Caco-2 (cell line): ENCODE data around the gene AAGAB. TPM values are rescaled to one million over a fixed set of nuclear protein-coding genes. Genes with fewer than 3 reads are reported as not detected.
A peak's percentile ranks its signal among the peaks of the same experiment; 100 is the strongest.

Experiments used
- BruUV-seq: library from RNA; stranded (reverse); fragments of 400-500 nt; replicated peaks from 2 replicates; lab custom pipeline; 2021; lab: Mats Ljungman, UMichigan
- CTCF ChIA-PET: fragments of 300-600 bp; sonication (Branson Sonifier 250); formaldehyde crosslinking; loops from one replicate; lab custom pipeline; 2022; ENCODE audit warnings: antibody characterized with exemption; lab: Charles Lee
- POLR2A ChIA-PET: fragments of 300-600 bp; sonication (Branson Sonifier 250); formaldehyde crosslinking; loops from one replicate; lab custom pipeline; 2022; ENCODE audit warnings: antibody characterized with exemption; lab: Charles Lee
- DNase-seq, 2 experiments: peaks; one replicate each; pipeline versions ENCODE4 v3.0.0 to v3.0.0-alpha.2; 2020 to 2022
- H3K27me3 ChIP-seq: replicated peaks from 2 replicates; pipeline ENCODE4 v1.6.0; 2011; ENCODE audit warnings: low read length; ENCODE audit not compliant: control insufficient read depth, insufficient read depth
- H3K36me3 ChIP-seq: 2 replicates; pipeline ENCODE4 v1.5.1; 2011; ENCODE audit warnings: low read length; ENCODE audit not compliant: control insufficient read depth, insufficient read depth
- H3K4me1 ChIP-seq: fragments of 250-450 bp; sonication (Bioruptor Pico); 2 replicates; pipeline ENCODE4 v1.5.1; 2020; ENCODE audit warnings: mild to moderate bottlenecking
- H3K4me3 ChIP-seq: 2 replicates; pipeline ENCODE4 v1.5.1; 2011; ENCODE audit warnings: low read depth, mild to moderate bottlenecking, control low read depth, low read length
- H3K9me3 ChIP-seq: fragments of 250-450 bp; sonication (Bioruptor Pico); 2 replicates; pipeline ENCODE4 v1.5.1; 2020; ENCODE audit warnings: mild to moderate bottlenecking, moderate library complexity
- H3K27ac Mint-ChIP-seq: one replicate; pipeline ENCODE4 v1.8.0; 2022; ENCODE audit warnings: mixed read lengths; ENCODE audit not compliant: unreplicated experiment
- H3K27me3 Mint-ChIP-seq: one replicate; pipeline ENCODE4 v1.8.0; 2022; ENCODE audit warnings: mixed read lengths; ENCODE audit not compliant: insufficient read depth, unreplicated experiment
- H3K36me3 Mint-ChIP-seq: one replicate; pipeline ENCODE4 v1.8.0; 2022; ENCODE audit warnings: mild to moderate bottlenecking, mixed read lengths; ENCODE audit not compliant: insufficient read depth, unreplicated experiment
- H3K4me1 Mint-ChIP-seq: one replicate; pipeline ENCODE4 v1.8.0; 2022; ENCODE audit warnings: low read depth, mixed read lengths; ENCODE audit not compliant: unreplicated experiment
- H3K4me3 Mint-ChIP-seq: one replicate; pipeline ENCODE4 v1.8.0; 2022; ENCODE audit warnings: mild to moderate bottlenecking, moderate library complexity, mixed read lengths; ENCODE audit not compliant: unreplicated experiment
- H3K9me3 Mint-ChIP-seq: one replicate; pipeline ENCODE4 v1.8.0; 2022; ENCODE audit warnings: mixed read lengths; ENCODE audit not compliant: unreplicated experiment
- intact Hi-C: fragments of 100-400 bp; cut with micrococcal nuclease; formaldehyde crosslinking; loops from one replicate; pipeline ENCODE4 v1.10.0; 2022; ENCODE audit not compliant: unreplicated experiment
- total RNA-seq: library from RNA; stranded (reverse); gene quantifications from 2 replicates; pipeline ENCODE4 v1.2.3, GENCODE V29; 2022
- TF ChIP-seq, protein P1 (sequence below), 2 experiments: fragments of 200-600 bp in 1 of 2; IDR thresholded peaks; 1 replicate in 1 of 2; 2 replicates in 1 of 2; pipeline versions ENCODE4 v1.5.1 to v1.8.0; 2011 to 2022; ENCODE audit warnings: antibody characterized with exemption in 1 of 2, control low read depth in 1 of 2, inconsistent platforms in 1 of 2, low read depth in 1 of 2, low read length in 1 of 2, mild to moderate bottlenecking in 1 of 2, moderate library complexity in 1 of 2; ENCODE audit not compliant: insufficient read depth in 1 of 2, severe bottlenecking in 1 of 2, unreplicated experiment in 1 of 2

Gene AAGAB
- total RNA-seq, 1 experiment from 2014 or later: 64.6 TPM

DNA sequence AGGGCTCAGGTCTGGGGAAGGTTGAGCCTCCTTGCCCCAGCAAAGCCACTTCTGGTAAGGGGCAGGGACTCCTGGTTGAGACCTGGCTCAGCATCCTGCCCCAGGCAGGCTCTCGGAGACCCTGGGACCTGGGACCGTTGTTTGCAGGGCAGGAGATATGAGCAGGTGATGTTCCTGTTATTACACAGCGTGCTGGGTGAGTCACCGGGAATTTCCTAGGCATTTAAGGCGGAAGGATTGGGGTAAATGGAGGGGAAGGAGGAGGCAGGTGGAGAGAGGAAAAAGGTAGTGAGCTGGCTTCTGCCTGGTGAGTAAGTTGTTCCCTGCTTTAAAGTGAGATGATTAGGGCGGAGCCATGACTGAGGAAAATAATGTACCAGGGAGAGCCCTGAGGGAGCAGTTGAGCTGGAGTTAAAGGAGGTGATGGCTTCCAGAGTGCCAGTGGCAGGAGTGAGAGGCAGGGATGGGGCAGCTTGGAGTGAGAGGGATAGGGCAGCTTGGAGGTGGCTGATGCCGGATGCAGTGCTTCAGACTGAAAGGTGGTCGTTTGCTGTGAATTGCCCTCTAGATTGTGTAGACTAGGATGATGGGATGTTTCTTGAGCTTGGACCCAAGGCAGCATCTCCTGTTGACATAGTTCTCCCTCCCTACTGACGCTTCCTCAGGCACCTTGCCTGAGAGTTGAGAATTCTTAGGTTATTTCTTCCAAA lies 79.4 kb downstream of the AAGAB start:
- Mint-ChIP-seq H3K4me1 (peaks cover 50% of the 10 kb centered on the region), H3K4me3 (no peak overlapping the region), H3K27me3 (no peaks in the 10 kb centered on the region), H3K9me3 (no peaks in the 10 kb centered on the region), H3K36me3 (peaks cover 56% of the 10 kb centered on the region), H3K27ac (peak overlapping the region; percentile 25)
- TF ChIP-seq, protein P1, sequence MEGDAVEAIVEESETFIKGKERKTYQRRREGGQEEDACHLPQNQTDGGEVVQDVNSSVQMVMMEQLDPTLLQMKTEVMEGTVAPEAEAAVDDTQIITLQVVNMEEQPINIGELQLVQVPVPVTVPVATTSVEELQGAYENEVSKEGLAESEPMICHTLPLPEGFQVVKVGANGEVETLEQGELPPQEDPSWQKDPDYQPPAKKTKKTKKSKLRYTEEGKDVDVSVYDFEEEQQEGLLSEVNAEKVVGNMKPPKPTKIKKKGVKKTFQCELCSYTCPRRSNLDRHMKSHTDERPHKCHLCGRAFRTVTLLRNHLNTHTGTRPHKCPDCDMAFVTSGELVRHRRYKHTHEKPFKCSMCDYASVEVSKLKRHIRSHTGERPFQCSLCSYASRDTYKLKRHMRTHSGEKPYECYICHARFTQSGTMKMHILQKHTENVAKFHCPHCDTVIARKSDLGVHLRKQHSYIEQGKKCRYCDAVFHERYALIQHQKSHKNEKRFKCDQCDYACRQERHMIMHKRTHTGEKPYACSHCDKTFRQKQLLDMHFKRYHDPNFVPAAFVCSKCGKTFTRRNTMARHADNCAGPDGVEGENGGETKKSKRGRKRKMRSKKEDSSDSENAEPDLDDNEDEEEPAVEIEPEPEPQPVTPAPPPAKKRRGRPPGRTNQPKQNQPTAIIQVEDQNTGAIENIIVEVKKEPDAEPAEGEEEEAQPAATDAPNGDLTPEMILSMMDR (IDR thresholded peaks at IDR 0.05; ENCODE audit: insufficient read depth in 1 of 2, low read depth in 1 of 2, low read length in 1 of 2, severe bottlenecking in 1 of 2, unreplicated experiment in 1 of 2): no peak
- no peaks in the 10 kb centered on the region; the same call in none of the 2 replicates for H3K36me3 ChIP-seq
- peaks cover 48% of the 10 kb centered on the region for H3K4me1 ChIP-seq
- ChIA-PET CTCF (no interaction called here), POLR2A (no interaction called here)
- peak in 1 of 2 experiments; percentile 55 for DNase-seq
- no peak overlapping the region for H3K4me3 ChIP-seq
- H3K27me3 ChIP-seq: no peaks in the 10 kb centered on the region
- H3K9me3 ChIP-seq: no peaks in the 10 kb centered on the region
- BruUV-seq: no TSS peak
- intact Hi-C loops: loop anchor here (5.0 kb wide), 1 partner anchor 128 kb away; no protein-coding TSS in a partner anchor

DNA sequence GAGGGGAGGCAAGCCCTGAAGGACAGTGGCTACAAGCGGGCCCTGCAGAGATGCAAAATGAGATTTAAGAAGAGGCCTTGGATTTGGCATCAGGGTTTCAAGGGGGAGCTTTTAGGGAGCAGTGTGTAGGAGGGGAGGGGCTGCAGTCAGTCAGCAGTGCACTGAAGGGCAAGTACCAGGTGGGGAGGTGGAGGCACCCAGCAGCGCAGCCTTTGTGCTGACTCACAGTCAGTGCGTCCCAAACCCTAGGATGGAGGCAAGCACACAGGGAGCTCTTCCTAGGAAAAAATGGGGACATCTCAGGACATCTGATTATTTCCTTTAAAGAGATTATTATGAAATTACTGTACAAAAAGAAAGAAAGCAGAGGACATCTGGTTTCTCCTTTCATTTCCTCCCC lies 80.0 kb downstream of the AAGAB start:
- Mint-ChIP-seq H3K9me3 (no peaks in the 10 kb centered on the region), H3K4me3 (no peak overlapping the region), H3K4me1 (peaks cover 44% of the 10 kb centered on the region), H3K27me3 (no peaks in the 10 kb centered on the region), H3K36me3 (peaks cover 52% of the 10 kb centered on the region), H3K27ac (peak overlapping the region; percentile 25)
- TF ChIP-seq, protein P1 (IDR thresholded peaks at IDR 0.05; ENCODE audit: insufficient read depth in 1 of 2, low read depth in 1 of 2, low read length in 1 of 2, severe bottlenecking in 1 of 2, unreplicated experiment in 1 of 2): no peak
- Histone ChIP-seq H3K36me3 (no peaks in the 10 kb centered on the region; the same call in none of the 2 replicates), H3K9me3 (no peaks in the 10 kb centered on the region), H3K4me3 (no peak overlapping the region), H3K27me3 (no peaks in the 10 kb centered on the region), H3K4me1 (peaks cover 42% of the 10 kb centered on the region)
- no peak for DNase-seq
- CTCF ChIA-PET: no interaction called here
- intact Hi-C loops: no loop called here
- no TSS peak for BruUV-seq
- POLR2A ChIA-PET: no interaction called here

DNA sequence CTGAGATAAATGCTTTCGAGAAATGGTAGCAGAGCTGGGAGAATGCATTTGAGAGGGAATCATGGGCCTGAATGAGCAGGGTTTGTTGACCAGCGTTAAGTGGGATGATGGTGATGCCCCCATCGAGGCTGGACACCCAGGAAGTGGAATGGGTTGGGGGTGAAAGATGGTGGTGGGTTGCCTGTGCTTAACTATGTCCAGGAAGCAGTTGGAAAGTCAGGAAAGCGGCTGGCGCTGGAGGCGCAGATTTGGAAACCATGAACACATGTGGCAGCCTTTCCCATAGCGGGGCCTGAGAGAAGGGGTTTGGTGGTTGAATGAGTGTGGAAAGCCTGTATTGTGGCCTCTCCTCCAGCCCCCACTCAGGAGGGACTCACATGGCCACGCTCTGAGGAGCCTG lies 80.7 kb downstream of the AAGAB start:
- CTCF ChIA-PET: no interaction called here
- Histone ChIP-seq H3K4me1 (peaks cover 35% of the 10 kb centered on the region), H3K36me3 (no peaks in the 10 kb centered on the region; the same call in none of the 2 replicates)

More for the DNA sequence above, 80.7 kb downstream of the AAGAB start:
- Histone ChIP-seq H3K4me3 (no peak overlapping the region), H3K9me3 (no peaks in the 10 kb centered on the region), H3K27me3 (no peaks in the 10 kb centered on the region)
- H3K4me1 Mint-ChIP-seq: peaks cover 40% of the 10 kb centered on the region
- peak overlapping the region; percentile 8 for H3K27ac Mint-ChIP-seq
- no TSS peak for BruUV-seq
- no peak overlapping the region for H3K4me3 Mint-ChIP-seq
- TF ChIP-seq, protein P1 (IDR thresholded peaks at IDR 0.05; ENCODE audit: insufficient read depth in 1 of 2, low read depth in 1 of 2, low read length in 1 of 2, severe bottlenecking in 1 of 2, unreplicated experiment in 1 of 2): no peak
- H3K36me3 Mint-ChIP-seq: peaks cover 47% of the 10 kb centered on the region
- no peaks in the 10 kb centered on the region for H3K27me3 Mint-ChIP-seq
- POLR2A ChIA-PET: no interaction called here
- intact Hi-C loops: no loop called here
- no peak for DNase-seq
- H3K9me3 Mint-ChIP-seq: no peaks in the 10 kb centered on the region
